HG02884 (cell line): ENCODE measurements around the gene RASA3.

Source experiments
- ATAC-seq: cut with Tn5 transposase; IDR thresholded peaks from one replicate; pipeline ENCODE4 v1.9.1; 2021; ENCODE audit warnings: mild to moderate bottlenecking, moderate library complexity; ENCODE audit not compliant: unreplicated experiment

Gene RASA3

GRCh38 chr13:113962975-113963374, 169.4 kb downstream of the RASA3 start:
- no peak for ATAC-seq

DNA sequence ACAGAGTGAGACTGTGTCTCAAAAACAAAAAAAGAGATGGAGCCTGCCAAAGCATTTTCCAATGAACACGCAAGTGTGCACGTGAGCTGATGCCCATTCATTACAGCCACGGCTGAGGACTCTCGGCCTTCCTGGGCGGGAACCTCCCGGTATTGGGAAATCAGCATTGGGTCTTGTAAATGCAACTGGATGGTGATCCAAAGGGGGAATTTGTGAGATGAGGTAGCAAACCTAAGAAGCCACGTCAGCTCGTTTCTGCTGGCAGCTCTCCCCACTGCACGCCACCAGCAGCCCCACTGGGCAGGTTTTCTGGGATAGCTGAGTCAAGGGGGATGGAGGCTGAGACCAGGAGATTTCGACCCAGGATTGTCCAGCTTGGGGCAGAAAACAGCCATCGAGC, 170.0 kb downstream of the RASA3 start:
- ATAC-seq = no peak

DNA sequence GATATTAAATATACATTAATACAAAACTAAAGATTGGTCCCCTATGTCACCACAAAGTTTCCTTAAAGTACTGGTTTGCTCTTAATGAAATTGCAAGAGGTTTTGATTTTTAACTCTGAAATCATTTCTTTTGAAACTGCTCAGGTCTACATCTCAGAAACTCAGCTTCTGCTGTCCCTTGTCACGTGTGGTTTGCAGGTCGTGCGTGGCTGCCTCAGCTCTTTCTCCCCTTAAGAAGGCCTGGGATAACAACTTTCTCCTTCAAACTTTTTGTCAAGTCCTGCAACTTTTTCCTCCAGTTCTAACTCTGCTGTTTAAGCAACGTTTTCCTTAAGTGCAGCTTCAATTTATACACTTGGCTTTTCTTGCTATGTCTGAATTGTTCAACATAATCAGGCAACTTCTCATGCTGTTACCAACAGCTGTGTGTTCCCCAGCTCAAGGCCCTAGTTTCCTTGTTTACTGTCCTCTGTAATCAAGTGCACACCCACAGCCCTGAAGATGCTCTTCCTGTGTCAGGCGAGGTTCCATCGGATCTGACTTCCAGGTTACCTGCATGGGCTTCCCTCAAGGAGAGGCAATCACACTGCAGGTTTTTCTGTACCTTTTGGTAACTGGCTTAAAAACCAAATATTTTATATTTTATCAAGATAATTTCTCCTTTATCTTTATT, 172.0 kb downstream of the RASA3 start:
- ATAC-seq = no peak

DNA sequence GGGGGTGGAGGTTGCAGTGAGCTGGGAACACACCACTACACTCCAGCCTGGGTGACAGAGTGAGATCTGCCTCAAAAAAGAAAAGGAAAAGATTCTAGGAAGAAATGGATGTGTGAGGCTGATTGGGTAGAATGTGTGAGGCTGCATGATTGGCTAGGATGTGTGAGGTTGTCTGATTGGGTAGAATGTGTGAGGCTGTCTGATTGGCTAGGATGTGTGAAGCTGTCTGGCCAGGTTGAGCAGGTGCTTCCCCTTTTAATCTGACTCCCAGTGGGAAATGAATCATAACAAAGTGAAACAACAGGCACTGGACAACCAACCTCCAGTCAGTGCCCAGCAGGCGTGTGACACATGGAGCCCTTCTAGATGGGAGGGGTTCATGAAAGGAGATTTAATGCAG, 173.2 kb downstream of the RASA3 start:
- no peak for ATAC-seq

- ATAC-seq = no peak
Measured at GRCh38 chr13:113958373-113958772, 174.1 kb downstream of the RASA3 start.

GRCh38 chr13:113956571-113956970, 175.9 kb downstream of the RASA3 start:
- ATAC-seq = no peak

DNA sequence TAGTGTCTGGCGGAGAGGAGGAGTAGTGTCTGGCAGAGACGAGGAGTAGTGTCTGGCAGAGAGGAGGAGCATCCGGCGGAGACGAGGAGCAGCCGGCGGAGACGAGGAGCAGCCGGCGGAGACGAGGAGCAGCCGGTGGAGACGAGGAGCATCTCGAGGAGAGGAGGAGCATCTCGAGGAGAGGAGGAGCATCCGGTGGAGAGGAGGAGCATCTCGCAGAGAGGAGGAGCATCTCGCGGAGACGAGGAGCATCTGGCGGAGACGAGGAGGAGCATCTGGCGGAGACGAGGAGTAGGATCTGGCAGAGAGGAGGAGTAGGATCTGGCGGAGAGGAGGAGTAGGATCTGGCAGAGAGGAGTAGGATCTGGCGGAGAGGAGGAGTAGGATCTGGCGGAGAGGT, 176.7 kb downstream of the RASA3 start:
- no peak for ATAC-seq

DNA sequence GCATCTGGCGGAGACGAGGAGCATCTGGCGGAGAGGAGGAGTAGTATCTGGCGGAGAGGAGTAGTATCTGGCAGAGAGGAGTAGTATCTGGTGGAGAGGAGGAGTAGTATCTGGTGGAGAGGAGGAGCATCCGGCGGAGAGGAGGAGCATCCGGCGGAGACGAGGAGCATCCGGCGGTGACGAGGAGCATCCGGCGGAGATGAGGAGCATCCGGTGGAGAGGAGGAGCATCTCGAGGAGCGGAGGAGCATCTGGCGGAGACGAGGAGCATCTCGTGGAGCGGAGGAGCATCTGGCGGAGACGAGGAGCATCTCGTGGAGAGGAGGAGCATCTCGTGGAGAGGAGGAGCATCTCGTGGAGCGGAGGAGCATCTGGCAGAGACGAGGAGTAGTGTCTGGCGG, 177.2 kb downstream of the RASA3 start:
- no peak for ATAC-seq

GRCh38 chr13:113954046-113954835, 178.2 kb downstream of the RASA3 start:
- ATAC-seq = no peak

DNA sequence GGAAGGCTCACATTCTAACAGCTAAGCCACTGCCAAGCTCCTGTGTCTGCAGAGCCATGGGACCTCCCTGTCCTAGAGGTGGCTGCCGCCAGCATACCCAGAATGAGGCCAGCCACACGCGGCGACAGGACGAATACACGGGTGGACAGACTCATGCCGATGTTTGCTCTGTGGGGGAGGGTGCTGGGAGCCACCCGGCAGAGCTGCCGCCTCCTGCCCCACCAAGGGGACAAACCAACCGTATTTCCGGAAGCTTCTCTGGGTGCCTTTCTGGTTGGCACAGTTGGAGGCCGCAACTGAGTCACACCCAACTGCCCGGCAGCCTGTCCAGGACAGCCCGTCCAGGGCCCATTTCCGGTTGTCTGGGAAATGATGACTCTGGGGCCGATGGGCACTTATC, 178.9 kb downstream of the RASA3 start:
- ATAC-seq = no peak

- no peak for ATAC-seq
Measured at GRCh38 chr13:113952983-113953520, 179.4 kb downstream of the RASA3 start.

GRCh38 chr13:113952151-113952982, 180.1 kb downstream of the RASA3 start:
- ATAC-seq = no peak

DNA sequence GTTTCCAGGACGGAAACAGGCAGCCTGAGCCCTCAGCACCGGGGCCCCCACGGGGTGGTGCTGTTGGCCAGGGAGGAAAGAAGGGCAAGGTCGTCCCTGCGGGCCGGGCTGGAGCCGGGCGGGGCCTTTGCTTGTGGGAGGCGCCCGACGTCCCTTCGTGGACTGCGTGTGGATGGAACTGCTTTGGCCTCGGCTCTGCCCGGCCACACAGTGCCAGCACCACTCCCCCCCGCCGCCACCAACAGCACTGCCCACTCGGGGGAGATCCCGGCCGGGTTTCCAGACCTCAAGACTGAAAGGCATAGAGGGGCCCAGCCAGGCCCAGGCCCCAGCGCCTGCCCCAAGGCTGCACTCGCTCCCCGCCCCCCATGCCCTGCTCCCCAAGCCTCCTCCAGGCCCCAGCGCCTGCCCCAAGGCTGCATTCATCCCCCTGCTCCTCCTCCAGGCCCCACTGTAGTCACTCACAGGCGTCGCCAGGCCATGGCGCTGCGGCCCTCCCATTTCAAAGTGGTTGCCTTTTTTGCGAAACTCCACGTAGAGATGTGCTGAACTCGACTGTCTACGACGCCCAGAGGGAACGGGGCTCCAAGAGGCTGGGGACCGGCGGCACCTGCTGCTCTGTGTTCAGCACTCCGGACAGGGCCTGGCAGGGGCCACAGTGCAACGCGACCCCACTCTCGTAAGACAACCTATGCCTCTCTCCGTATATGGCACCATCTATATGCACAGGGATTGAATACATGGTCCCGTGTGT, 181.0 kb downstream of the RASA3 start:
- ATAC-seq = no peak

- no peak for ATAC-seq
Measured at GRCh38 chr13:113950451-113951245, 181.8 kb downstream of the RASA3 start.

- ATAC-seq = no peak
Measured at GRCh38 chr13:113949546-113949945, 182.9 kb downstream of the RASA3 start.

- no peak for ATAC-seq
Measured at GRCh38 chr13:113948034-113948742, 184.2 kb downstream of the RASA3 start.

GRCh38 chr13:113947311-113948033, 185.0 kb downstream of the RASA3 start:
- no peak for ATAC-seq

GRCh38 chr13:113946409-113947181, 185.8 kb downstream of the RASA3 start:
- no peak for ATAC-seq
